ENCODE data around the gene PLCG1.

DNA sequence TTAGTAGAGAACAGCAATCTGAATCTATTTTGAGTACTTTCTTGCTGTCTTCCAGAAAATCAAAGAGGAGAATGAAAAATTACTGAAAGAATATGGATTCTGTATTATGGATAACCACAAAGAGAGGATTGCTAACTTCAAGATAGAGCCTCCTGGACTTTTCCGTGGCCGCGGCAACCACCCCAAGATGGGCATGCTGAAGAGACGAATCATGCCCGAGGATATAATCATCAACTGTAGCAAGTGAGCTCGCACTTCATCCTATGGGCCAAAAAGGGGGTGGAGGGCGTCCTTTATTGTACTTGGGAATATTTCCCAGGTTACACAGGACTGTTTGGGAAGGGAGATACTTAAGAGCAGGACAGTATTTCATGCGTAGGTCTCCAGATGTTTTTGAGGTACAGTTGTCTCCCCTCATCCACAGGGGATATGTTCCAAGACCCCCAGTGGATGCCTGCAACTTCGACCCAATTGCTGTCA lies 37.3 kb upstream of the PLCG1 start:
- TF ChIP-seq, protein P1, sequence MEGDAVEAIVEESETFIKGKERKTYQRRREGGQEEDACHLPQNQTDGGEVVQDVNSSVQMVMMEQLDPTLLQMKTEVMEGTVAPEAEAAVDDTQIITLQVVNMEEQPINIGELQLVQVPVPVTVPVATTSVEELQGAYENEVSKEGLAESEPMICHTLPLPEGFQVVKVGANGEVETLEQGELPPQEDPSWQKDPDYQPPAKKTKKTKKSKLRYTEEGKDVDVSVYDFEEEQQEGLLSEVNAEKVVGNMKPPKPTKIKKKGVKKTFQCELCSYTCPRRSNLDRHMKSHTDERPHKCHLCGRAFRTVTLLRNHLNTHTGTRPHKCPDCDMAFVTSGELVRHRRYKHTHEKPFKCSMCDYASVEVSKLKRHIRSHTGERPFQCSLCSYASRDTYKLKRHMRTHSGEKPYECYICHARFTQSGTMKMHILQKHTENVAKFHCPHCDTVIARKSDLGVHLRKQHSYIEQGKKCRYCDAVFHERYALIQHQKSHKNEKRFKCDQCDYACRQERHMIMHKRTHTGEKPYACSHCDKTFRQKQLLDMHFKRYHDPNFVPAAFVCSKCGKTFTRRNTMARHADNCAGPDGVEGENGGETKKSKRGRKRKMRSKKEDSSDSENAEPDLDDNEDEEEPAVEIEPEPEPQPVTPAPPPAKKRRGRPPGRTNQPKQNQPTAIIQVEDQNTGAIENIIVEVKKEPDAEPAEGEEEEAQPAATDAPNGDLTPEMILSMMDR (IDR thresholded peaks at IDR 0.05) = no peak
- TF ChIP-seq POLR2AphosphoS5 (IDR thresholded peaks at IDR 0.05) (no peak), POLR2A (IDR thresholded peaks at IDR 0.05) (no peak), EP300 (IDR thresholded peaks at IDR 0.05) (no peak)

All from suprapubic skin (tissue), 4 donors.